Hepatocyte (in vitro differentiated cells): Measurements from ENCODE around the gene CIAO2B. TPM values are rescaled to one million over a fixed set of nuclear protein-coding genes. Genes with fewer than 3 reads are reported as not detected.

ENCODE experiments used
- DNase-seq: peaks from one replicate; pipeline ENCODE4 v3.0.0-alpha.2; 2016; ENCODE audit warnings: low spot score
- H2AFZ ChIP-seq: fragments of 200-600 bp; sonication (generic); 2 replicates; pipeline ENCODE4 v1.6.0; 2016; ENCODE audit warnings: antibody characterized with exemption, mild to moderate bottlenecking
- H3K27ac ChIP-seq: fragments of 200-600 bp; sonication (generic); 2 replicates; pipeline ENCODE4 v1.5.1; 2016; ENCODE audit warnings: mild to moderate bottlenecking
- H3K27me3 ChIP-seq: fragments of 200-600 bp; sonication (generic); 2 replicates; pipeline ENCODE4 v1.6.1; 2016
- H3K36me3 ChIP-seq: fragments of 200-600 bp; sonication (generic); replicated peaks from 2 replicates; pipeline ENCODE4 v1.5.1; 2016; ENCODE audit warnings: low read depth; ENCODE audit not compliant: insufficient read depth
- H3K4me1 ChIP-seq: fragments of 200-600 bp; sonication (generic); 2 replicates; pipeline ENCODE4 v1.5.1; 2016; ENCODE audit warnings: mild to moderate bottlenecking, moderate library complexity; ENCODE audit not compliant: insufficient read depth
- H3K4me2 ChIP-seq: fragments of 200-600 bp; sonication (generic); 2 replicates; pipeline ENCODE4 v1.6.0; 2016
- H3K4me3 ChIP-seq: fragments of 200-600 bp; sonication (generic); 2 replicates; pipeline ENCODE4 v1.5.1; 2016; ENCODE audit warnings: mild to moderate bottlenecking
- H3K79me2 ChIP-seq: fragments of 200-600 bp; sonication (generic); 2 replicates; pipeline ENCODE4 v1.6.0; 2017; ENCODE audit warnings: mild to moderate bottlenecking
- H3K9me2 ChIP-seq: fragments of 200-600 bp; sonication (generic); replicated peaks from 2 replicates; pipeline ENCODE4 v1.6.0; 2017; ENCODE audit warnings: mild to moderate bottlenecking; ENCODE audit not compliant: insufficient read depth
- H3K9me3 ChIP-seq: fragments of 200-600 bp; sonication (generic); 2 replicates; pipeline ENCODE4 v1.5.1; 2016; ENCODE audit warnings: low read depth, mild to moderate bottlenecking
- H4K20me1 ChIP-seq: fragments of 200-600 bp; sonication (generic); 2 replicates; pipeline ENCODE4 v1.6.0; 2016; ENCODE audit warnings: mild to moderate bottlenecking; ENCODE audit not compliant: insufficient read depth, poor library complexity, severe bottlenecking
- EZH2 ChIP-seq: fragments of 200-600 bp; sonication (generic); IDR thresholded peaks from 2 replicates; pipeline ENCODE4 v1.6.1; 2016; ENCODE audit warnings: antibody characterized with exemption, mild to moderate bottlenecking, borderline replicate concordance
- EZH2phosphoT487 ChIP-seq: fragments of 200-600 bp; sonication (generic); IDR thresholded peaks from one replicate; pipeline ENCODE4 v1.6.1; 2018; ENCODE audit warnings: antibody characterized with exemption, mild to moderate bottlenecking, low read depth, moderate library complexity; ENCODE audit not compliant: unreplicated experiment, severe bottlenecking
- WGBS: methylation state at CpG from one replicate; pipeline ENCODE4 v1.1.6; 2016; ENCODE audit warnings: low lambda C conversion rate; ENCODE audit errors: missing lambda C conversion rate; 5-methylcytosine and 5-hydroxymethylcytosine counted together
- polyA plus RNA-seq: library from polyadenylated mRNA; unstranded; fragments of >200 nt; fragmentation: Nextera tagmentation; extraction: Ambion mirVana; gene quantifications from 2 replicates; pipeline ENCODE4 v1.2.1, GENCODE V29; 2016
- total RNA-seq: library from RNA; depleted of rRNA; stranded (reverse); fragments of >200 nt; gene quantifications from 2 replicates; pipeline ENCODE4 v1.2.3, GENCODE V29; 2014
- TF ChIP-seq, protein P1 (sequence below): fragments of 200-600 bp; sonication (generic); IDR thresholded peaks from 2 replicates; pipeline ENCODE4 v1.5.1; 2016; ENCODE audit warnings: antibody characterized with exemption, mild to moderate bottlenecking; ENCODE audit not compliant: poor library complexity

Gene CIAO2B
- total and polyA plus RNA-seq, 2 experiments from 2014 or later: 131 to 147 TPM

DNA sequence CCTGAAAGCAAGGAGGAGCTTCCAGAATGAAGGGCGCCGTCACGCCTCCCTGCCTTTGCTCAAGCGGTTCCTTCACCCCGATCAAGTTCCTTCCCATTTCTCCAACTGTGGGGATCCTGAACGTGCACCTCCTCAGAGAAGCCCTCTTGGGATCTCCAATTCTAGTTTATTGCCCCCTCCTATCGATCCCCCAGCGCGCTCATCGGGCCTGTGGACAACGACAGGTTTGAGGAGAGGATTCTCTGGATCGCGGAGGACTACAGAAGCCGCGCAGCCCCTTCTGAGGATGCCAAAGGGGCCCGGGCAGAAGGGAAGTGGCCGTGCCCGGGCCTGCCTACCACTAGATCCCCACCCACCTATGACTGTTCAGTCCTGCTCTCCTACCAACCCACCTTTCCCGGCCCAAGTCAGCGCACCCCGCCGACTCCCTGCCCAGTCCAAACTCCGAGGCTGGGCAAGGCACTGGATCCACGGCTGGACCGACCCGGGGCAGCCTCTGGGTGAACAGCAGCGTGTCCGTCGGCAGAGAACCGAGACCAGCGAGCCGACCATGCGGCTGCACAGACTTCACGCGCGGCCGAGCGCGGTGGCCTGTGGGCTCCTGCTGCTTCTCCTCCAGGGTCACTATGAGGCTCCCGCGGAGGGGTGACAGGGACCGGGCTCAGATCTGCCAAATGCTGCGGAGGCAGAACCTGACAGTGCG lies 14.1 kb upstream of the CIAO2B start:
- peaks cover 8% of the 10 kb centered on the region for H3K27me3 ChIP-seq
- WGBS: 43% methylated on average over 35 of the region's 44 CpGs
- peak overlapping the region; percentile 49 for H2AFZ ChIP-seq
- no peak overlapping the region for H3K4me3 ChIP-seq
- no peak for DNase-seq
- no peaks in the 10 kb centered on the region for H3K9me3 ChIP-seq
- no peak for TF ChIP-seq EZH2
- no peak for TF ChIP-seq EZH2phosphoT487
- TF ChIP-seq, protein P1, sequence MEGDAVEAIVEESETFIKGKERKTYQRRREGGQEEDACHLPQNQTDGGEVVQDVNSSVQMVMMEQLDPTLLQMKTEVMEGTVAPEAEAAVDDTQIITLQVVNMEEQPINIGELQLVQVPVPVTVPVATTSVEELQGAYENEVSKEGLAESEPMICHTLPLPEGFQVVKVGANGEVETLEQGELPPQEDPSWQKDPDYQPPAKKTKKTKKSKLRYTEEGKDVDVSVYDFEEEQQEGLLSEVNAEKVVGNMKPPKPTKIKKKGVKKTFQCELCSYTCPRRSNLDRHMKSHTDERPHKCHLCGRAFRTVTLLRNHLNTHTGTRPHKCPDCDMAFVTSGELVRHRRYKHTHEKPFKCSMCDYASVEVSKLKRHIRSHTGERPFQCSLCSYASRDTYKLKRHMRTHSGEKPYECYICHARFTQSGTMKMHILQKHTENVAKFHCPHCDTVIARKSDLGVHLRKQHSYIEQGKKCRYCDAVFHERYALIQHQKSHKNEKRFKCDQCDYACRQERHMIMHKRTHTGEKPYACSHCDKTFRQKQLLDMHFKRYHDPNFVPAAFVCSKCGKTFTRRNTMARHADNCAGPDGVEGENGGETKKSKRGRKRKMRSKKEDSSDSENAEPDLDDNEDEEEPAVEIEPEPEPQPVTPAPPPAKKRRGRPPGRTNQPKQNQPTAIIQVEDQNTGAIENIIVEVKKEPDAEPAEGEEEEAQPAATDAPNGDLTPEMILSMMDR: no peak
- H3K9me2 ChIP-seq: no peaks in the 10 kb centered on the region
- no peaks in the 10 kb centered on the region for H4K20me1 ChIP-seq
- no peaks in the 10 kb centered on the region for H3K36me3 ChIP-seq
- H3K4me1 ChIP-seq: peaks cover 8% of the 10 kb centered on the region
- peak overlapping the region; percentile 88 for H3K4me2 ChIP-seq
- no peaks in the 10 kb centered on the region for H3K79me2 ChIP-seq
- no peak overlapping the region for H3K27ac ChIP-seq

DNA sequence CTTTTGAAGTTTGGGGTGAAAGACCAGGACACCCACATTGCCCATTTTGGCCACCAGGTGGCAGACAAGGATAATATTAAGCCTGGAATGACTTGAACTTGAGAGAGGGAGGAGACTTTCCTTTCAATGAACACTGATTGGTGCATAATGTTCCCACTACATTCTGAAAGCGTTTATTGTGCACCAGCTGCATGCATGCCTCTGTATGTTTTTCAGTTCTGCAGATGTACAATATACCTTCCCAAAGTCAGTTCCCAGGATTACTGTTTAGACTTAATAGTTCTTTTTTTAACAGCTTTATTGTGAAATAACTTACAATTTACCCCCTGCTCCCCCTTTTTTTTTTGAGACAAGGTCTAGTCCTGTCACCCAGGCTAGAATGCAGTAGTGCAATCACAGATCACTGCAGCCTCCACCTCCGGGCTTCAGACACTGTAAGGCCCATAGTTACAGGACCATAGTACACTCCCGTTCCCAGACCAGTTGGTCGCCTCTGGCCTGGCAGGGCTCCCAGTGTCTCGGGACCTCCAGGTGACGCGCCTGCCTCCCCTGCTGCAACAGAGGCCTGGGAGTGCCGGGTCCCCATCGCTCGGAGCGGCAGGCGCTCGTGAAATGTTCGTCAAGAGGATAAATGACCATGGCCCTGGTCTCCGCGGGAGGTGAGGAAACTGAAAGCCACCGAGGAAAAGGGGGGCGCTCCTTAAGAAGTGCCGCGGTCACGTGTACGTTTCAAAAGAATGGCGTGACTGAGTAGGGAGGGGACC lies 13.3 kb upstream of the CIAO2B start:
- Histone ChIP-seq H3K27me3 (peaks cover 8% of the 10 kb centered on the region), H3K4me3 (no peak overlapping the region), H3K9me3 (no peaks in the 10 kb centered on the region), H4K20me1 (no peaks in the 10 kb centered on the region), H3K36me3 (no peaks in the 10 kb centered on the region), H3K4me1 (peaks cover under 1% of the 10 kb centered on the region), H3K27ac (no peak overlapping the region), H3K4me2 (peak overlapping the region; percentile 88), H3K9me2 (no peaks in the 10 kb centered on the region), H3K79me2 (no peaks in the 10 kb centered on the region), H2AFZ (no peak overlapping the region)
- DNase-seq: peak; percentile 88
- WGBS: 45% methylated on average over 23 of the region's 23 CpGs
- TF ChIP-seq, protein P1: peak; percentile 90
- no peak for TF ChIP-seq EZH2phosphoT487
- no peak for TF ChIP-seq EZH2

DNA sequence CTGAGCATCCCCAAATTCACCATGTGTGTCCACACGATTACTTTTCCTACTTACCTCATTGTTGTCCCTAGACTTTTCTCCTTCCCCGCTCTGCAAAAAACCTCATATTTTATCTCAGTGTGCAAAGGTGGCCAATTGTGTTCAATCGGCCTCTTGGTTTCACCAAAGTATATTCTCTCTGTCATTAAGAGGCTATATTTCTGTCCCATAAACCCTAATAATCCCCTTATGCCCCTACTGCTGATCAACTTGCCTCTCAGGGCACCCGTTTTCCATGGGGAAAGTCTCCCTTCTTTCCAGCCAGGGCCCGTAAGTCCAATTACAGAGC lies 12.7 kb upstream of the CIAO2B start:
- no peak overlapping the region for H3K4me2 ChIP-seq
- no peaks in the 10 kb centered on the region for H3K4me1 ChIP-seq
- TF ChIP-seq EZH2phosphoT487: no peak
- TF ChIP-seq, protein P1: no peak
- TF ChIP-seq EZH2: no peak

More for the DNA sequence above, 12.7 kb upstream of the CIAO2B start:
- H3K4me3 ChIP-seq: no peak overlapping the region
- H3K36me3 ChIP-seq: no peaks in the 10 kb centered on the region
- no peaks in the 10 kb centered on the region for H3K9me2 ChIP-seq
- H3K9me3 ChIP-seq: no peaks in the 10 kb centered on the region
- H3K27me3 ChIP-seq: peaks cover 8% of the 10 kb centered on the region
- H2AFZ ChIP-seq: no peak overlapping the region
- DNase-seq: no peak
- no peak overlapping the region for H3K27ac ChIP-seq
- WGBS: 42% methylated on average over 5 of the region's 5 CpGs
- no peaks in the 10 kb centered on the region for H4K20me1 ChIP-seq
- no peaks in the 10 kb centered on the region for H3K79me2 ChIP-seq
